ENCODE measurements around the gene MCC.

DNA sequence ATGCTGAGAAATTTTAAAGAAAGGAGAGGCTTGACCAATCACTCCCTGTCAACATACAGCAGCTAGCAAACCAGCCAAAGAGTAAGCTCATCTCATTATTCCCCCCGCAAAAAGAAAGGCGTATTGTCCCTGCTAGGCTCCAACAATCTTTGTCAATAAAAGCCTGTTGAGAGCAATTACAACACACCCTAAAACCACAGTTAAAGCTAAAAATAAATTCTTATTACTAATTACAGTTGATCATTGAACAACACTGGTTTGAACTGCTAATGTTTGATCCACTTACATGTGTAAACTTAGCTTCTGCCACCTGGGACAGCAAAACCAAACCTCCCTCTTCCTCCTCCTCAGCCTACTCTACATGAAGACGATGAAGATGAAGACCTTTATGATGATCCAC is 204.7 kb downstream of the MCC start:
- TF ChIP-seq, protein P1, sequence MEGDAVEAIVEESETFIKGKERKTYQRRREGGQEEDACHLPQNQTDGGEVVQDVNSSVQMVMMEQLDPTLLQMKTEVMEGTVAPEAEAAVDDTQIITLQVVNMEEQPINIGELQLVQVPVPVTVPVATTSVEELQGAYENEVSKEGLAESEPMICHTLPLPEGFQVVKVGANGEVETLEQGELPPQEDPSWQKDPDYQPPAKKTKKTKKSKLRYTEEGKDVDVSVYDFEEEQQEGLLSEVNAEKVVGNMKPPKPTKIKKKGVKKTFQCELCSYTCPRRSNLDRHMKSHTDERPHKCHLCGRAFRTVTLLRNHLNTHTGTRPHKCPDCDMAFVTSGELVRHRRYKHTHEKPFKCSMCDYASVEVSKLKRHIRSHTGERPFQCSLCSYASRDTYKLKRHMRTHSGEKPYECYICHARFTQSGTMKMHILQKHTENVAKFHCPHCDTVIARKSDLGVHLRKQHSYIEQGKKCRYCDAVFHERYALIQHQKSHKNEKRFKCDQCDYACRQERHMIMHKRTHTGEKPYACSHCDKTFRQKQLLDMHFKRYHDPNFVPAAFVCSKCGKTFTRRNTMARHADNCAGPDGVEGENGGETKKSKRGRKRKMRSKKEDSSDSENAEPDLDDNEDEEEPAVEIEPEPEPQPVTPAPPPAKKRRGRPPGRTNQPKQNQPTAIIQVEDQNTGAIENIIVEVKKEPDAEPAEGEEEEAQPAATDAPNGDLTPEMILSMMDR (IDR thresholded peaks at IDR 0.05): no peak
- TF ChIP-seq POLR2A (IDR thresholded peaks at IDR 0.05): no peak
